Measurements from ENCODE around the gene KMT2D. TPM values are rescaled to one million over a fixed set of nuclear protein-coding genes. Genes with fewer than 3 reads are reported as not detected.

Gene KMT2D
- total RNA-seq, 1 donor from 2014 or later, result 99.8 TPM

GRCh38 chr12:49054096-49054495 lies 6.5 kb downstream of the KMT2D start:
- TF ChIP-seq CTCF (conservative IDR thresholded peaks at IDR 0.05), result no peak
- peaks cover 11% of the 10 kb centered on the region for H3K36me3 Mint-ChIP-seq (ENCODE audit: low read depth)

DNA sequence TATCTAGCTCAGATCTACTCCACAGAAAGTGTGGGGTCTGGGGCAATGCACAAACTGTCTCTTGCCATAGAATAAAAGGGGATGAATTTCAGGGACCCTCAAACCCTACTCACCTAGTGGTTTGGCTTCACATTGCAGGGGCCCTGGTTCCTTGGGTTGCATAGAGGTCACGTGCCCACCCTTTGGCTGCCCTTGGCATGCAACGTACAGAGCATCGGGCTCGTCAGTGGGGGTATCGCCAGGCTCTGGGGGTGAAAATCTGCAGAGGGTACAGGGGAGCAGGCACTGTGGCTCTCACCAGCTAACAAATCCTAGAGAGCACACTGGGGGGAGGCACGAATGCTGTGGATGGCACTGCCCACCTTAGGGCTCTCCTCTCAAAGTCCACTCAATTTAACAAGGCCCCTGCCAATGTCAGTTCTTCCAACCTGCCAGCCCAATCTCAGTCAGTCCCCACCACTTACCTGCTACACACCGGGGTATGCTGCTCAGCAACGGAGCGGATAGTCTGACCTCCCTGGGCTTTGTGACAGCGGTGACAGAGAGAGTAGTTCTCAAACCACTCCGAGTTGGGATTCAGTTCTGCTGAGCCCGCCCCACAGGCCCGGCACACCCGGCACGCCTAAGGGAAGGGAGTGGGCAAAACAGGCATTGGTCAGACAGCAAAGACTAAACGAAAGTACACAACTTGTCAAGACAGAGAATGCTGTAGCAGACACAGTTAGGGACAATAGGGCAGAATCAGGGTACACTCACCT lies 8.0 kb downstream of the KMT2D start:
- Mint-ChIP-seq H3K4me3 (no peak overlapping the region), H3K27ac (ENCODE audit: unreplicated experiment) (no peak overlapping the region), H3K4me1 (peaks cover 27% of the 10 kb centered on the region), H3K27me3 (ENCODE audit: low read depth) (no peaks in the 10 kb centered on the region), H3K36me3 (ENCODE audit: low read depth) (peaks cover 18% of the 10 kb centered on the region), H3K9me3 (no peaks in the 10 kb centered on the region)
- DNase-seq (ENCODE audit: low read depth, low spot score), result no peak
- no peak for TF ChIP-seq CTCF (conservative IDR thresholded peaks at IDR 0.05)

More at GRCh38 chr12:49054096-49054495, 6.5 kb downstream of the KMT2D start:
- H3K27ac Mint-ChIP-seq (ENCODE audit: unreplicated experiment), result no peak overlapping the region
- no peak for DNase-seq (ENCODE audit: low read depth, low spot score)
- peaks cover 41% of the 10 kb centered on the region for H3K4me1 Mint-ChIP-seq
- no peaks in the 10 kb centered on the region for H3K27me3 Mint-ChIP-seq (ENCODE audit: low read depth)
- no peaks in the 10 kb centered on the region for H3K9me3 Mint-ChIP-seq
- H3K4me3 Mint-ChIP-seq, result no peak overlapping the region

DNA sequence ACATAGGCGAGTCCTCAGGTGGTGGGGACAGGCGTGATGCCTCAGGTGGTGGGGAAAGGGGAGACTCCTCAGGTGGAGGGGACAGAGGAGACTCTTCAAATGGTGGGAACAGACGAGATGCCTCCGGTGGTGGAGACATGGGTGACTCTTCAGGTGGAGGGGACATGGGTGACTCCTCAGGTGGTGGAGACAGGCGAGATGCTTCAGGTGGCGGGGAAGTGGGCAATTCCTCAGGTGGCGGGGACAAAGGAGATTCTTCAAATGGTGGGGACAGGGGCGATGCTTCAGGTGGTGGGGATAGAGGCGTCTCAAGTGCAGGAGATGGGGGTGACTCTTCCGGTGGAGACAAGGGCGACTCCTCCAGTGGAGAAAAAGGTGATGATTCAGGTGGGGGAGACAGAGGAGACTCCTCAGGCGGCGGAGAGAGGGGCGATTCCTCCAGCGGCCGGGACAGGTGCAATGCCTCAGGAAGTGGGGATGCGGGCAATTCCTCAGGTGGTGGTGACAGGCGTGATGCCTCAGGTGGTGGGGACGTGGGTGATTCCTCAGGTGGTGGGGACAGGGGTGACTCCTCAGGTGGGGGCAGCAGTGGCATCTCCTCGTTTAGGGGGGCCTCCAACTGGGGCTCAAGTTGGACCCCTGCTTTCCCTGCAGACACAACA lies 8.7 kb downstream of the KMT2D start:
- Mint-ChIP-seq H3K9me3 (no peaks in the 10 kb centered on the region), H3K27me3 (ENCODE audit: low read depth) (no peaks in the 10 kb centered on the region), H3K36me3 (ENCODE audit: low read depth) (peaks cover 18% of the 10 kb centered on the region), H3K4me3 (no peak overlapping the region), H3K4me1 (peaks cover 19% of the 10 kb centered on the region), H3K27ac (ENCODE audit: unreplicated experiment) (peak overlapping the region; percentile 12)
- no peak for TF ChIP-seq CTCF (conservative IDR thresholded peaks at IDR 0.05)
- DNase-seq (ENCODE audit: low read depth, low spot score), result no peak

DNA sequence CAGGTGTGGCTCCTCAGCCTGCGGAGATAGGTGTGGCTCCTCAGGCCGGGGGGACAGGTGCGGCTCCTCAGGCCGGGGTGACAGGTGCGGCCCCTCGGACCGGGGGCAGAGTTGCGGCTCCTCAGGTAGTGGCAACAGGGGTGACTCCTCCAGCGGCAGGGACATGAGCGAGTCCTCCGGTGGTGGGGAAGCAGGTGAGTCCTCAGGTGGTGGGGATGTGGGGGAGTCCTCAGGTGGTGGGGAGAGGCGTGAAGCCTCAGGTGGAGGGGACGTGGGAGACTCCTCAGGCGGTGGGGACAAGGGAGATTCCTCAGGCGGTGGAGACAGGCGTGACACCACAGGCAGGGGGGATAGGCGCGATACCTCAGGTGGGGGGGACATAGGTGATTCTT lies 9.2 kb downstream of the KMT2D start:
- Mint-ChIP-seq H3K27me3 (ENCODE audit: low read depth) (no peaks in the 10 kb centered on the region), H3K27ac (ENCODE audit: unreplicated experiment) (no peak overlapping the region), H3K4me3 (no peak overlapping the region), H3K9me3 (no peaks in the 10 kb centered on the region), H3K36me3 (ENCODE audit: low read depth) (peaks cover 18% of the 10 kb centered on the region), H3K4me1 (peaks cover 14% of the 10 kb centered on the region)
- no peak for DNase-seq (ENCODE audit: low read depth, low spot score)
- TF ChIP-seq CTCF (conservative IDR thresholded peaks at IDR 0.05), result no peak

- no peaks in the 10 kb centered on the region for H3K9me3 Mint-ChIP-seq
- no peak overlapping the region for H3K4me3 Mint-ChIP-seq
- H3K27ac Mint-ChIP-seq (ENCODE audit: unreplicated experiment), result no peak overlapping the region
- H3K4me1 Mint-ChIP-seq, result peaks cover 8% of the 10 kb centered on the region
- H3K36me3 Mint-ChIP-seq (ENCODE audit: low read depth), result peaks cover 18% of the 10 kb centered on the region
- no peak for DNase-seq (ENCODE audit: low read depth, low spot score)
- TF ChIP-seq CTCF (conservative IDR thresholded peaks at IDR 0.05), result no peak
- no peaks in the 10 kb centered on the region for H3K27me3 Mint-ChIP-seq (ENCODE audit: low read depth)
Observed at GRCh38 chr12:49050507-49051372, 9.9 kb downstream of the KMT2D start.

Measured in neural crest cell (in vitro differentiated cells).